ENCODE results near the gene ALKBH2.

Gene ALKBH2

DNA sequence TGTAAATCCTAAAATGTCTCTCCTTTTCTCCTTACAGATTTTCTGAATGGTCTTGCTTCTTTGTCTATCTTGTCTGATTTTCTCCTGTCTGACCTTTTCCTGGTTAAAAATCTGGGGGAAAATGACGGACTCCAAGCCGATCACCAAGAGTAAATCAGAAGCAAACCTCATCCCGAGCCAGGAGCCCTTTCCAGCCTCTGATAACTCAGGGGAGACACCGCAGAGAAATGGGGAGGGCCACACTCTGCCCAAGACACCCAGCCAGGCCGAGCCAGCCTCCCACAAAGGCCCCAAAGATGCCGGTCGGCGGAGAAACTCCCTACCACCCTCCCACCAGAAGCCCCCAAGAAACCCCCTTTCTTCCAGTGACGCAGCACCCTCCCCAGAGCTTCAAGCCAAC is 46.1 kb upstream of the ALKBH2 start:
- TF ChIP-seq RAD21 (IDR thresholded peaks at IDR 0.05; ENCODE audit: low read depth) (no peak), CEBPB (IDR thresholded peaks at IDR 0.05) (no peak), ZBTB7A (IDR thresholded peaks at IDR 0.05; ENCODE audit: low read depth) (no peak), EP300 (IDR thresholded peaks at IDR 0.05; ENCODE audit: borderline replicate concordance) (no peak), YY1 (IDR thresholded peaks at IDR 0.05; ENCODE audit: low read depth) (no peak), FOXM1 (IDR thresholded peaks at IDR 0.05; ENCODE audit: borderline replicate concordance, low read depth) (no peak), EGR1 (IDR thresholded peaks at IDR 0.05) (no peak)

DNA sequence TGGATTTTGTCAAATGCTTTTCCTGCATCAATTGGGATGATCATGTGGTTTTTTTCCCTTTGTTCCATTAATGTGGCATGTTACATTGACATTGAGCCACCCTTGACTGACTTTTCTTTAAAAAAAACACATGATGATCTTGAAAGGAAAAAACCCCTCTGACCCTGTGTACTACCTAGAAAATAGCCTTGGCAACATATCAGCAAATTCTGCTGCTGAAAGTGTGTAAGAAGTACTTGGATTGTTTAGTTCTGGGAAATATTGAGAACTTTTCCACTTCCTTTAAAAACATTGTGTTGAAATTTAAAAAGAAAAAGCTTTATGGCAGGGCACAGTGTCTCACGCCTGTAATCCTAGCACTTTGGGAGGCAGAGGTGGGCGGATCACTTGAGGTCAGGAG is 43.8 kb upstream of the ALKBH2 start:
- TF ChIP-seq EGR1 (IDR thresholded peaks at IDR 0.05) = no peak
- TF ChIP-seq CREB1 (IDR thresholded peaks at IDR 0.05; ENCODE audit: low read depth) = no peak
- no peak for TF ChIP-seq TEAD4 (IDR thresholded peaks at IDR 0.05)
- no peak for TF ChIP-seq ZBTB7A (IDR thresholded peaks at IDR 0.05; ENCODE audit: low read depth)
- TF ChIP-seq, protein P1, sequence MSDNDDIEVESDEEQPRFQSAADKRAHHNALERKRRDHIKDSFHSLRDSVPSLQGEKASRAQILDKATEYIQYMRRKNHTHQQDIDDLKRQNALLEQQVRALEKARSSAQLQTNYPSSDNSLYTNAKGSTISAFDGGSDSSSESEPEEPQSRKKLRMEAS (IDR thresholded peaks at IDR 0.05) = no peak
- no peak for TF ChIP-seq EP300 (IDR thresholded peaks at IDR 0.05; ENCODE audit: borderline replicate concordance)
- TF ChIP-seq YY1 (IDR thresholded peaks at IDR 0.05; ENCODE audit: low read depth) = no peak
- TF ChIP-seq FOXM1 (IDR thresholded peaks at IDR 0.05; ENCODE audit: borderline replicate concordance, low read depth) = no peak
- no peak for TF ChIP-seq NFIC (IDR thresholded peaks at IDR 0.05)
- TF ChIP-seq TCF12 (IDR thresholded peaks at IDR 0.05; ENCODE audit: low read depth) = no peak
- no peak for TF ChIP-seq RAD21 (IDR thresholded peaks at IDR 0.05; ENCODE audit: low read depth)
- TF ChIP-seq, protein P2, sequence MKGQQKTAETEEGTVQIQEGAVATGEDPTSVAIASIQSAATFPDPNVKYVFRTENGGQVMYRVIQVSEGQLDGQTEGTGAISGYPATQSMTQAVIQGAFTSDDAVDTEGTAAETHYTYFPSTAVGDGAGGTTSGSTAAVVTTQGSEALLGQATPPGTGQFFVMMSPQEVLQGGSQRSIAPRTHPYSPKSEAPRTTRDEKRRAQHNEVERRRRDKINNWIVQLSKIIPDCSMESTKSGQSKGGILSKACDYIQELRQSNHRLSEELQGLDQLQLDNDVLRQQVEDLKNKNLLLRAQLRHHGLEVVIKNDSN (IDR thresholded peaks at IDR 0.05) = no peak
- TF ChIP-seq CEBPB (IDR thresholded peaks at IDR 0.05) = no peak
- TF ChIP-seq, protein P3, sequence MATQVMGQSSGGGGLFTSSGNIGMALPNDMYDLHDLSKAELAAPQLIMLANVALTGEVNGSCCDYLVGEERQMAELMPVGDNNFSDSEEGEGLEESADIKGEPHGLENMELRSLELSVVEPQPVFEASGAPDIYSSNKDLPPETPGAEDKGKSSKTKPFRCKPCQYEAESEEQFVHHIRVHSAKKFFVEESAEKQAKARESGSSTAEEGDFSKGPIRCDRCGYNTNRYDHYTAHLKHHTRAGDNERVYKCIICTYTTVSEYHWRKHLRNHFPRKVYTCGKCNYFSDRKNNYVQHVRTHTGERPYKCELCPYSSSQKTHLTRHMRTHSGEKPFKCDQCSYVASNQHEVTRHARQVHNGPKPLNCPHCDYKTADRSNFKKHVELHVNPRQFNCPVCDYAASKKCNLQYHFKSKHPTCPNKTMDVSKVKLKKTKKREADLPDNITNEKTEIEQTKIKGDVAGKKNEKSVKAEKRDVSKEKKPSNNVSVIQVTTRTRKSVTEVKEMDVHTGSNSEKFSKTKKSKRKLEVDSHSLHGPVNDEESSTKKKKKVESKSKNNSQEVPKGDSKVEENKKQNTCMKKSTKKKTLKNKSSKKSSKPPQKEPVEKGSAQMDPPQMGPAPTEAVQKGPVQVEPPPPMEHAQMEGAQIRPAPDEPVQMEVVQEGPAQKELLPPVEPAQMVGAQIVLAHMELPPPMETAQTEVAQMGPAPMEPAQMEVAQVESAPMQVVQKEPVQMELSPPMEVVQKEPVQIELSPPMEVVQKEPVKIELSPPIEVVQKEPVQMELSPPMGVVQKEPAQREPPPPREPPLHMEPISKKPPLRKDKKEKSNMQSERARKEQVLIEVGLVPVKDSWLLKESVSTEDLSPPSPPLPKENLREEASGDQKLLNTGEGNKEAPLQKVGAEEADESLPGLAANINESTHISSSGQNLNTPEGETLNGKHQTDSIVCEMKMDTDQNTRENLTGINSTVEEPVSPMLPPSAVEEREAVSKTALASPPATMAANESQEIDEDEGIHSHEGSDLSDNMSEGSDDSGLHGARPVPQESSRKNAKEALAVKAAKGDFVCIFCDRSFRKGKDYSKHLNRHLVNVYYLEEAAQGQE (IDR thresholded peaks at IDR 0.05; ENCODE audit: low read depth) = no peak
- no peak for TF ChIP-seq TAF1 (IDR thresholded peaks at IDR 0.05; ENCODE audit: low read depth)

DNA sequence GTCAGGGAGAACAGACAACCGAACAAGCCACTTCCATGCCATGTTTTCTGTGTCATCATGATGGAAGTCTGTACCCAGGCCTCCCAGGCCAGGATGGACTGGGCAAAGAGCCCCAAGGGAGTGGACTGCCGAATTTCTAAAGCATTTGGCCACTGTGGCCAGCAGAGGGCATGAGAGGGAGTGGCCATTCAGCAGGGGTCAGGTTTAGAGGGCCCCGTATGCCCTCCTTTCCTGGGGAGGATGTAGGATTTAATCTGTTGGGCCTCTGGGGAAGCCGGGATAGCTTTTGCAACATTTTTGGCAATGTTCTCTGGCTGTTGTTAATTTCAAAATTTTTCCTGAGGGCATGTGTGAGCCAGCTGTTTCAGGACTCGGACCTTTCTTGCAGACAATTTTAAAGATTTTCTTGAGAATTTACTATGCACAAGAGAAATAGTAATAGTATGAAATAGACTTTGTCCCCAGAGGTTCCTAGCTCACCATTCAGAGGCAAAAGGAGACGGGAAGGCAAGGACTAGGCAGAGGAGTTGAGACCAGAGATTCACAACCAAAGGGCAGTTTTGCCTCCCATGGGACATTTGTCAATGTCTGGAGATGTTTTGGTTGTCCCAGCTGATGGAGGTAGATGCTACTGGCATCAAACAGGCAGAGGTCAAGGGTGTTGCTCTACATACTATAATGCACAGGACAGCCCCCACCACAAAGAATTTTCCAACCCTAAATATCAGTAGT is 41.1 kb upstream of the ALKBH2 start:
- TF ChIP-seq TAF1 (IDR thresholded peaks at IDR 0.05; ENCODE audit: low read depth) (no peak), RAD21 (IDR thresholded peaks at IDR 0.05; ENCODE audit: low read depth) (peak; percentile 60)

DNA sequence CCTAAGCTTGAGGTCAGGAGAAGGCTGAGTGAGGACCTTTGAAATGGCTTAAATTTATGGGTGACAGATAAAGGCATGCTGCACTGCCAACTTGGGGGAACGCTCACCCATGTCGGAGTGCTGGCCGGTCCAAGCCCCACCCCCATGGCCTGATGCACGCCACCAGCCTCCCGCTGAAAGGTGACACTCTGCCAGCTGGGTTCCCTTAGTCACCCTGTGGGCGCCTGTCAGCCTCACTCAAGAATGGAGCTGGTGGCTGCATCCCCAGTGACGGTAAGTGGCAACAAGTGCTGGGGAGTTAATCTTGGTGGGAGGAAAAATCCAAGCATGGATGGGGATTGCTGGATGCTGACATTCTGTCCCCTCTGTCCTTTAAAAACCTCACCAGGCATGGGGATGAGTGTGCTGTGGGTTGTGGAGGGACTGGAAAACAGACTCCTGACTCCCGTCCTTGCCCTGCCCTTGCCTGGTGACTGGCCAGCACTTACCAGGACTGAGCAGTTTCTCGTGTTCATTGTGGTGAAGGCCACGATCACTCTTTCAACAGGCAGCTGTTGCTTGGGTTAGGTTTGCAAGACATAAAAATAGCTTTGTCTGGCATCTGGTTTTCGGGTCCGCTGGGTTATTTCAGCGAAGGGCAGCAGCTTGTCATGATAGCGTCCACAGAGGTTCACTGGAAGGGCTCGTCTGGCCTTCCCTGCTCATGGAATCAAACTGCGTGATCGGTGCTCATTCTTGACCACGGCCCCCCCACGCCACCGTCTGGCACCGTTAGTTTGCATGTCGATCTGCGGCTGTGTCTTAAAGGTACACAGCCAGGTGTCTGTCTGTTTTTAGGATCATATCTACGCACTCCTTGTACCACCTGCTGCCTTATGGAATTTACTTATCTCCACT is 38.1 kb upstream of the ALKBH2 start:
- TF ChIP-seq NFIC (IDR thresholded peaks at IDR 0.05) (no peak), TAF1 (IDR thresholded peaks at IDR 0.05; ENCODE audit: low read depth) (no peak), FOXM1 (IDR thresholded peaks at IDR 0.05; ENCODE audit: borderline replicate concordance, low read depth) (no peak), CREB1 (IDR thresholded peaks at IDR 0.05; ENCODE audit: low read depth) (no peak), CEBPB (IDR thresholded peaks at IDR 0.05) (no peak), YY1 (IDR thresholded peaks at IDR 0.05; ENCODE audit: low read depth) (no peak), RAD21 (IDR thresholded peaks at IDR 0.05; ENCODE audit: low read depth) (no peak), EGR1 (IDR thresholded peaks at IDR 0.05) (no peak), EP300 (IDR thresholded peaks at IDR 0.05; ENCODE audit: borderline replicate concordance) (no peak), TCF12 (IDR thresholded peaks at IDR 0.05; ENCODE audit: low read depth) (no peak), TEAD4 (IDR thresholded peaks at IDR 0.05) (no peak), ZBTB7A (IDR thresholded peaks at IDR 0.05; ENCODE audit: low read depth) (no peak)
- TF ChIP-seq, protein P3 (IDR thresholded peaks at IDR 0.05; ENCODE audit: low read depth) = no peak
- TF ChIP-seq, protein P2 (IDR thresholded peaks at IDR 0.05) = no peak
- TF ChIP-seq, protein P1 (IDR thresholded peaks at IDR 0.05) = no peak
